Stimulated activated CD4-positive, alpha-beta T cell treated with anti-CD3 and anti-CD28 coated beads, TNF-alpha, amount 100 ng/mL, for 4 hours (primary cell): ENCODE results near the gene EIF1.
"Not testable (repeated sequence)": the region's sequence is repeated elsewhere in the genome, so short reads cannot be mapped to it uniquely, and the experiment has no call there.

Source experiments
- DNase-seq, 3 experiments: peaks; one replicate each; pipeline ENCODE4 v3.0.0-alpha.2; 2020; ENCODE audit warnings: low read depth in 3 of 3

Gene EIF1

DNA sequence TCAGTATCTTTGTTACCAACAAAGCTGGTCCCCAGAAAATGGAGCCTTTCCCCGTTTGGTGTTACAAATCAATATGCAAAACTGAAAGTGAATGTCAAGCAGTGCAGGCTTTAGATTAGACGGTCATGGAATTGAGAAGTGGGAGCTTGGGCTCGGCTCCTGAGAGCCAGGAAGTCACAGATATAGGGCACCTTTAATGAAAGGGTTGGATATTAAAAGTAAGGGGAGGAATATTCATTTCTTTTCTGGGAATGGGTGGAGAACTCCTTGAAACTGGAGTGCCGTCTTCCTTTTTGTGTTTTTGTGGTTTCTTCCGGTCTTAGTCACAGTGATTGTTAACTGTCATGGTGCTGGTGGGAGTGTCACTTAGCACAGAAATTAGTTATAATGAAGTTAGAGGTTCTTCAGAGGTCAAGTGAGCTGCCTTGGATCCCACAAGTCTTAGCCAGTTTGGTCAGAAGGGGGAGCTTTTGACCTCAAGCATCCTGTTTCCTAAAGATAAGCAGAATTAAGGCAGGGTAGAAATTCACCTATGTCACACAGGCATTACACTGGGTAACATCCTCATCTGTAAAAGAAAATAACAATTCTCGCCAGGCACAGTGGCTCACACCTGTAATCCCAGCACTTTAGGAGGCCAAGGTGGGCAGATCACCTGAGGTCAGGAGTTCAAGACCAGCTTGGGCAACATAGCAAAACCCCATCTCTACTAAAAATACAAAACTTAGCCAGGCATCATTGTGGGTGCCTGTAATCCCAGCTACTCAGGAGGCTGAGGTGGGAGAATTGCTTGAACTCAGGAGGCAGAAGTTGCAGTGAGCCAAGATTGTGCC lies 9.6 kb upstream of the EIF1 start:
- DNase-seq, result peak in 1 of 3 experiments; percentile 45

- DNase-seq, result no peak
Observed at GRCh38 chr17:41679740-41680425, 8.8 kb upstream of the EIF1 start.

DNA sequence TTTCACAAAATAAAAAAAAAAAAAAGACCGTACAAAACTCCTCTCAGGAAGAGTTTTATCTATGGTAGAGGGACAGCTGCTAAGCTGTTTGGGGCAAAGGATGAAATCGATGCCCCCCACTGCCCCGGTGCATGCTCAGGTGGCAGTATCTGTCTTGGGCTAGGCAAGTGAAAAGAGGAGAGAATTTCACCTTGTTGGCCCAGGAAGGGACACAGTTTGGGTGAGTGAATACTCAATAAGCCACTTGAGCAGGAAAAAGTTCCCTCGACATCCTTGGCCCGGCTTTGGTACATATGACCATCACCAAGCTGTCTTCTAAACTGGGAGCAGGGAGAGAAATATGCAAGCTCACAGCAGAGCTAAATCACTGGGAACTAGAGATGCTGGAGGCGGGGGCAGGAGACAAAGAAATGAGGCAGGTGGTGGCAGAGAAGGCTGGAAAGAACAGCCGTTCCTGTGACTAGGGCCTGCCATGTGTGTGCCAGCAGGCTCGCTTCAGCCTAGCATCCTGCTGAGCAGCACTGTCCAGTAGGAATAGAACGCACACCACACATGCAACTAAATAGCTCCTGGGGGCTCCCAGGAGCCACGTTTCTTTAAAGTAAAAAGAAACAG lies 8.2 kb upstream of the EIF1 start:
- DNase-seq, result no peak

GRCh38 chr17:41681776-41682175 lies 6.9 kb upstream of the EIF1 start:
- DNase-seq, result no peak

- no peak for DNase-seq
Observed at GRCh38 chr17:41682631-41683030, 6.1 kb upstream of the EIF1 start.

DNA sequence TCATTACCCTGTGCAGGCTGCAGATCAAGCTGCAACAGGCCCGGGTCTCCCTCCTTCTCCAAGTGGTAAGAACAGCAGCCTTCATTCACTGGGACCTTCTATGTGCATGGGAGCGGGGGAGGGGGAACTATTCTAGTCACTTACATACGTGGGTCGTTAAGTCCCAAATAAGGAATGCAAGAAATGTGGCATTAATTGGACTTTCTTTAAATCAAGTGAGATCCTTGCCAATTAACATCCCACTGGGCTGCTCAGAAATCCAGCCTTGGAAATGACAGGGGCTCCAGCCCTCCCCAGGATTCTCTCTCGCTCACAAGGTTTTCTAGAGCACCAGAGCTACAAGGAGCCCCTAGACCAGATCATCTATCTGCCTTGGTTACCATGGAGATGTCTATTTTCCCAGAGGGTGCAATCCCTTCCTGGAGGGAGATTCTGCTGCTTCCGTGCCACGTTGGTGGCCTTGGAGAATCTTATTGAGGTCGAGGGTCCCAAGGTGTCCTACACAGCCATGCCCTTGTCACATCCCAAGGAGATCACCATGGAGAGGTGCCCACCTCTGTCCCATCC lies 5.2 kb upstream of the EIF1 start:
- DNase-seq, result no peak

- no peak for DNase-seq
Observed at GRCh38 chr17:41684035-41684434, 4.7 kb upstream of the EIF1 start.

DNA sequence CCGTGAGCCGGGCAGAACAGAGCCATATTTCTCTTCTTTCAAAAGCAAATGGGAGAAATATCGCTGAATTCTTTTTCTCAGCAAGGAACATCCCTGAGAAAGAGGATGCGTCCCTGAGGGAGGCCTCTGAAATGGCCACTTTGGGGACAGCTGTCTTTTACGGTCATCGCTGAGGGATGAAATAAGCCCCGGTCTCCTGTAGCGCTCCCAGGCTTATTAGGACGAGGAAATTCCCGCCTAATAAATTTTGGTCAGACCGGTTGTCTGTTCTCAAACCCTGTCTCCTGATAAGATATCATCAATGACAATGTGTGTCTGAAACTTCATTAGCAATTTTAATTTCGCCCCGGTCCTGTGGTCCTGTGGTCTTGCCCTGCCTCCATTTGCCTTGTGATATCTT lies 2.9 kb upstream of the EIF1 start:
- DNase-seq, result not testable (repeated sequence)

- DNase-seq, result no peak
Observed at GRCh38 chr17:41686281-41686680, 2.4 kb upstream of the EIF1 start.

DNA sequence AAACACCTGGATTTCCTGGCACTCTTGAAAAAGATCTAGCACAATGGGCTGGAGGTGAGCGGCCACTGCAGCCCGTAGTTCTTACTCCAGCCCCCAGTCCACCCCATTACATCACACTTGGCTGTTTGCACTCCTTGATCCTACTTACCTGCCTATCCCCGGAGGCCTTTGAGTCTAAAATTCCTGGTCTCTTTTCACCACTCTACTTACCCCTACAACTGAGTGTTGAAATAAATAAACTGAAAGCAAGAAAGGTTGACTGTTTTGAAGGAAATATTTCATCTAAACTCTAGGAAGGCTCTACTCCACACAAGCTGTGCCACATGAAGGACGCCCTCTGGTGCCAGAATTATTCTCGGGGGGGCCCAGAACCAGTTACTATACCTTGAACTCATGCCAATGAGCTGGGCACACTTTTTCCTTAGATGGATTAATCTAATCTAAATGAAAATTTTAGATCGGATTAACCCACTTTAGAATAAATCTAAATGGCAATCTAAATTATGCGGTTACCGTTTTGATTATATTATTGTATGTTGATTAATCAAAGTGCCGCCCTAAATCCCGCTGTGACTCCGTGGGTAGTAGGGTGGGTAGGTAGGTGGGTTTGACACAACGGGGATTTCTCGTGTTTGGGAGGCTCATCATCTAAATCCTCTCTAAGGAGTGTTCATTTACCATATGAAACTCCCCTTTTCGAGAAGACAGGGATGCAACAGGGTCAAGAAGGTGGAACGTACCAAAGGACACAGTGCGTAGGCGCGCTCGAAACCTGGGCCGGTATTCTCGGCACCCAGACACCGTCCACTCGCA lies 651 bp upstream of the EIF1 start:
- DNase-seq, result peak in 2 of 3 experiments; percentile 51 to 54

- no peak for DNase-seq
Observed at GRCh38 chr17:41689497-41690299, 1.0 kb downstream of the EIF1 start.

GRCh38 chr17:41690497-41690896 lies 1.8 kb downstream of the EIF1 start:
- no peak for DNase-seq

- DNase-seq, result no peak
Observed at GRCh38 chr17:41691031-41691777, 2.5 kb downstream of the EIF1 start.

GRCh38 chr17:41692722-41693521 lies 4.2 kb downstream of the EIF1 start:
- no peak for DNase-seq

GRCh38 chr17:41695134-41695661 lies 6.5 kb downstream of the EIF1 start:
- no peak for DNase-seq

DNA sequence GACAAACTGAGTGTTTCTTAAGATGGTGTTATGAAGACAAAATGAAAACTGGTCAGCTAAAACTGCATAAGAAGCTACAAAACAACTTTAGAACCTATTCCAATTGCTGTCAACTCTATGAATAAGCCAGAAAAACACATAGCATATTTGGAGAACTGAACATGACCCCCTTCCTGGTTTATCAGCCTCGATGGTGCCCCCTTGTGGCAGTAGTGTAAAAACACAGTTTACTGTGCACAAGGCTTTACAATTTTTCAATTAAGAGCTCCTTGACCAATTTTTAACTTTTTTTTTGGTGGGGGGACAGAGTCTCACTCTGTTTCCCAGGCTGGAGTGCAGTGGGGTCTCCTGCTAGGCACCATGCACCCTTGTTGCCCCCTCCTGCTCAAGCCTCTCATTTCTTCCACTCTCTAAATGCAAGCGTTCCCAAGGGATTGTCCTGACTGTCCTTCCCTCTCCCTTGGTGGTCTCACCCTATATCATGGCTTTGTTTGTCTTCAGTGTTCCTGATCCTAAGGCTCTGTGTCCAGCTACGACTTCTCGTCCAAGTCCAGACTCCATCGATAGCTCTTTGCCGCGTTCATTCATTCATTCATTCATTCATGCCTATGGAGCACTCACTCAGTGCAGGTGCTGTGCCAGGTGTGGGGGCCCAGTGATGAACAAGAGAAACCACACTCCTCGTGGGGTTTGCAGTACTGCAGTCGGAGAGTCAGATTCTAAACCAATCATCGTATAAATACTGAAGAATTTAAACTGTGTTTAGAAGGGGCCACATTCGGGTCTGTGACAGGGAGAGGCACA lies 7.5 kb downstream of the EIF1 start:
- peak; percentile 43 to 70 (median 44) for DNase-seq

DNA sequence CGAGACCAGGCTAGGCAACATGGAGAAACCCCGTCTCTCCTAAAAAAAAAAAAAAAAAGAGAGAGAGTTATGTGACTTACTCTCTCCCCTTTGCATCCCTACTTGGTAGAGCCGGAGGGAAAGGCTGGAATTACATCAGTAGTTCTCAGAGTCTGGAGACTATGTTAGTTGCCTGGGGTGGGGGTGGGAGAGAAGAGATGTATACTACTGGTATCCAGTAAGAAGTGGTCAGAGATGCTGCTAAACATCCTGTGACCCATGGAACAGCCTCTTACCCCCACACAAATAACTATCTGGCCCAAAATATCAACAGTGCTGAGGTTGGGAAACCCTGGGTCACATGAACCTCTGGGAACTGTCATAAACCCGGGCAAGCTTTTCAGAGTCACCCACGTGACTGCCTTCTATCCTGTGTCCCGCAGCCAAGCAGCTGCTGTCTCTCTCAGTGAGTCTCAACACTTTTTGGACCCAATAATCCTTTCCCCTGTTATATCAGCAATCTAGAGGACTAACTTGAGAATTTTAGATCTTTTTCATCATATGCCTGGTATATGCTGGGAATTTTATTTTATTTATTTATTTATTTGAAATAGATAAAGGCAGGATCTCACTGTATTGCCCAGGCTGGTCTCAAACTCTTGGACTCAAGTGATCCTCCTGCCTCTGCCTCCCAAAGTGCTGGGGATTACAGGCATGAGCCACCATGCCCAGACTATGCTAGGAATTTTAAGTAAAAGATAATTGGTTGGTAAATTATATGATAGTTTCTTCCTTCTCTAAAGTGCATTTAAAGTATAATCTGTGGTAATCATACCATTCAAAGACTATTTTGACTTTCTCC lies 8.7 kb downstream of the EIF1 start:
- DNase-seq, result no peak
